ENCODE measurements around the gene CPNE4. TPM values are rescaled to one million over a fixed set of nuclear protein-coding genes. Genes with fewer than 3 reads are reported as not detected.

CPNE4 gene
- total and polyA plus RNA-seq, 10 donors = 0.03 to 3.1 (median 0.91) TPM; not detected in 2

DNA sequence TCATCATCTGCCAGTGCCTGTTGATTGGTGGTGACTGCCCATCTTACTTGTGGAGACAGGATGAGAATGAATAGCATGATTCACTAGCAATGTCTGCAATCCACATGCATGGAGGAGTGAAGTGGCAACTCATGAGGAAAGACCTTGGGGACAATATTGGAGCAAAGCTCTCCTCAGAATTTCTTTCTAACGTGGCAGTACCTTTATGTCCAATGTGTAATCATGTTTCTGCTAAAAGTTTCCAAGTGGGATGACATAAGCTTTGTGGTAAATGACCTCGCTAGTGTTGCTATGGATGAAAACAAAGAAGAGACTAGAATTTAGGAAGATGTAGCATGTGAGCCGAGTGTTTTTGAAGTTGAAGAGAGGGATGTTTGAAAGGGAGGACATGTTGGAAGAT lies 117.8 kb downstream of the CPNE4 start:
- DNase-seq = no peak
- no peaks in the 10 kb centered on the region for H3K36me3 ChIP-seq
- H3K4me3 ChIP-seq = no peak overlapping the region
- H3K27me3 ChIP-seq (replicated peaks in 1 of 7) = peaks cover 0 to 7% (median 0%) of the 10 kb centered on the region in 7 donors
- intact Hi-C loops (cut with DNase I; ENCODE audit: low total_unique reads) = no loop called here
- no peak overlapping the region for H3K27ac ChIP-seq
- TF ChIP-seq CTCF (IDR thresholded peaks at IDR 0.05 in 8 of 11, conservative IDR thresholded peaks at IDR 0.05 in 3 of 11) (no peak), POLR2A (IDR thresholded peaks at IDR 0.05) (no peak), POLR2AphosphoS5 (IDR thresholded peaks at IDR 0.05) (no peak)
- WGBS, 5 donors = 82 to 85% (median 82%) methylated on average over 3 of the region's 3 CpGs
- H3K4me1 ChIP-seq = no peaks in the 10 kb centered on the region
- H3K9me3 ChIP-seq = no peaks in the 10 kb centered on the region

DNA sequence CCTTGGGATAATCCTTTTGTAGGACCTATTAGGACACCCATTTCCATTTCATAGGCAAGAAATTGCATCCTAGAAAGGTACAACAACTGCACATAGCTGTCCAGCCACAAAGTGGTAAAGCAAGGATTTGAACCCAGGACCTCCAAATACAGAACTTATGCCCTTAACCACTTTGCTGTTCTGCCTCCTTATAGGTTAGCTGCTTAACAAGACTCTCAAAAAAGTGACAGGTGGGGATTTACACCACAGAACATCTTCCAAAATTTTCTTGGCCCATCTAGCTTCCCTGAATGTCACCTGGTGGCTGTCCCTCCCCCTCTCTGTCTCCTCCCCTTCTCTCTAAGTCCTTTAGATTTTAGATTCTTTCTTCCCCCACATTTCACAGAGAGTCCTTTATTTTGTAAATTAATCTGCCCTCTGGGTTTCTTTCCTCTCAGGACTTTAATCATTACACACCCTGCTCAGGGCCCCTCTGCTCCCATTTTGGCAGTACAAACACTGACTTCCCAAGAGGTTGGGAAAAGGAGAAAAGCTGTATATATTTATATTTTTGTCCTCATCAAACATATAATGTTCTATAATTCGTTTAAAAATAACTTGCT lies 120.6 kb downstream of the CPNE4 start:
- no peak overlapping the region for H3K4me3 ChIP-seq
- H3K36me3 ChIP-seq = no peaks in the 10 kb centered on the region
- no peak overlapping the region for H3K27ac ChIP-seq
- TF ChIP-seq POLR2AphosphoS5 (IDR thresholded peaks at IDR 0.05) = no peak
- TF ChIP-seq POLR2A (IDR thresholded peaks at IDR 0.05) = no peak
- no peak for TF ChIP-seq CTCF (IDR thresholded peaks at IDR 0.05 in 8 of 11, conservative IDR thresholded peaks at IDR 0.05 in 3 of 11)
- H3K4me1 ChIP-seq = no peaks in the 10 kb centered on the region
- intact Hi-C loops (cut with DNase I; ENCODE audit: low total_unique reads) = no loop called here
- H3K27me3 ChIP-seq (replicated peaks in 1 of 7) = peaks cover 0 to 8% (median 0%) of the 10 kb centered on the region in 7 donors
- H3K9me3 ChIP-seq = no peaks in the 10 kb centered on the region
- DNase-seq = no peak
- 55 to 85% (median 68%) methylated on average over 1 of the region's 1 CpG for WGBS, 5 donors

DNA sequence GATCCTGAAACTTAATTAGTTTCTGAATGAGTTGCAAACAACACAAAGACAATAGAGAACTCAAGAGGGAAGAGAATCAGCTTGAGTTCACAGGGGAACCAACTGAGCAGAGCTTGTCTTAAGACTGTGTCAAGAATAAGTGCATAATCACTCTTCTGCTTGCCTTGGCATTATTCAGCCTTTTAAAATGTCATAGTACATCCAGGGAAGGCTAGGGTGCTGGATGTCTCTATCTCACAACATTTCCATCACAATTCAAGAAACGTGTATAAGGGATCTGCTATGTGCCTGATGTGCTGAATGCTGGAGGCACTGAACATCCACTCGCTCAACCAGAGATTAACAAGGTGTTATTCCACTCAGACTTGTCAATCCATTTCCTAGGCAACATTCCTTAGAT lies 122.6 kb downstream of the CPNE4 start:
- intact Hi-C loops (cut with DNase I; ENCODE audit: low total_unique reads) = no loop called here
- Histone ChIP-seq H3K27me3 (replicated peaks in 1 of 7) (peaks cover 0 to 8% (median 0%) of the 10 kb centered on the region in 7 donors), H3K9me3 (no peaks in the 10 kb centered on the region), H3K27ac (no peak overlapping the region), H3K4me3 (no peak overlapping the region), H3K4me1 (no peaks in the 10 kb centered on the region), H3K36me3 (no peaks in the 10 kb centered on the region)
- no peak for TF ChIP-seq CTCF (IDR thresholded peaks at IDR 0.05 in 8 of 11, conservative IDR thresholded peaks at IDR 0.05 in 3 of 11)
- no peak for TF ChIP-seq POLR2AphosphoS5 (IDR thresholded peaks at IDR 0.05)
- no peak for TF ChIP-seq POLR2A (IDR thresholded peaks at IDR 0.05)
- DNase-seq = no peak
- WGBS, 5 donors = 77 to 94% (median 88%) methylated on average over 2 of the region's 2 CpGs

DNA sequence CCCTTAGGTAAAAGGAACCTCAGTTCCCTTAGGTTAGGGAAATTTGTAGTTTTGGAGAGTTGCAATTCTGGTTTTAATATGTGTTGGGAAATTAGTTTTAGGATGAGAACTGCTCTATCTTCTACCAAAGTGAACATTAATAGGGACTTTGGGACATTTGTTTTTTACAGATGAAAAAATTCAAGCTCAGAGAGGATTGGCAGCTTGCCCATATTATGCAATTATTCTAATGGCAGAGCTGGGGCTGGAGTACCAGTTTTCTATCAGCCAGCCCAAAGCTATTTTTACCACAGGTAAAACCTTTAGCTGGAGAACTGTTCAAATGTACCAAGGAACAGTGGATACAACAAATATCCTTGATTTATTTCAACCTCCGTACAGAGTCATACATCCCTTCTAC lies 127.0 kb downstream of the CPNE4 start:
- no peaks in the 10 kb centered on the region for H3K36me3 ChIP-seq
- no peak overlapping the region for H3K4me3 ChIP-seq
- 69 to 93% (median 75%) methylated on average over 1 of the region's 1 CpG for WGBS, 5 donors
- no peaks in the 10 kb centered on the region for H3K9me3 ChIP-seq
- no peaks in the 10 kb centered on the region for H3K4me1 ChIP-seq
- intact Hi-C loops (cut with DNase I; ENCODE audit: low total_unique reads) = no loop called here
- peaks cover 0 to 2% (median 0%) of the 10 kb centered on the region in 7 donors for H3K27me3 ChIP-seq (replicated peaks in 1 of 7)
- no peak for DNase-seq
- no peak overlapping the region for H3K27ac ChIP-seq
- no peak for TF ChIP-seq CTCF (IDR thresholded peaks at IDR 0.05 in 8 of 11, conservative IDR thresholded peaks at IDR 0.05 in 3 of 11)
- no peak for TF ChIP-seq POLR2AphosphoS5 (IDR thresholded peaks at IDR 0.05)
- TF ChIP-seq POLR2A (IDR thresholded peaks at IDR 0.05) = no peak
